Spleen (tissue), 11 donors: ENCODE measurements around the gene PLS3. TPM values are rescaled to one million over a fixed set of nuclear protein-coding genes. Genes with fewer than 3 reads are reported as not detected.
A peak's percentile ranks its signal among the peaks of the same experiment; 100 is the strongest.

Experiments used
- DNase-seq: peaks from one replicate; pipeline ENCODE4 v3.0.0-alpha.2; 2020
- H3K27ac ChIP-seq, 8 donors: fragments of 200-600 bp; sonication (generic) in 7 of 8; 1 replicate in 4 of 8; 2 replicates in 4 of 8; pipeline versions ENCODE4 v1.5.0 to v1.8.0; 2016 to 2021; ENCODE audit warnings: inconsistent platforms in 4 of 8, mild to moderate bottlenecking in 4 of 8, moderate library complexity in 1 of 8
- H3K27me3 ChIP-seq, 7 donors: fragments of 200-600 bp; sonication (generic) in 6 of 7; replicated peaks in 1 of 7; 1 replicate in 4 of 7; 2 replicates in 3 of 7; pipeline versions ENCODE4 v1.5.0 to v1.8.0; 2016 to 2021; ENCODE audit warnings: inconsistent platforms in 3 of 7, mild to moderate bottlenecking in 1 of 7
- H3K36me3 ChIP-seq, 6 donors: fragments of 200-600 bp; sonication (generic) in 5 of 6; 1 replicate in 4 of 6; 2 replicates in 2 of 6; pipeline versions ENCODE4 v1.5.0 to v1.8.0; 2016 to 2021; ENCODE audit warnings: inconsistent platforms in 2 of 6
- H3K4me1 ChIP-seq, 6 donors: fragments of 200-600 bp; sonication (generic) in 5 of 6; 1 replicate in 3 of 6; 2 replicates in 3 of 6; pipeline versions ENCODE4 v1.5.0 to v1.8.0; 2016 to 2021; ENCODE audit warnings: inconsistent platforms in 3 of 6
- H3K4me3 ChIP-seq, 8 donors: fragments of 200-600 bp; sonication (generic) in 7 of 8; 1 replicate in 4 of 8; 2 replicates in 4 of 8; pipeline versions ENCODE4 v1.5.0 to v1.8.0; 2016 to 2021; ENCODE audit warnings: inconsistent platforms in 4 of 8, mild to moderate bottlenecking in 4 of 8, moderate library complexity in 2 of 8
- H3K9me3 ChIP-seq, 8 donors: fragments of 200-600 bp; sonication (generic) in 7 of 8; 1 replicate in 4 of 8; 2 replicates in 4 of 8; pipeline versions ENCODE4 v1.5.0 to v1.8.0; 2016 to 2021; ENCODE audit warnings: inconsistent platforms in 4 of 8
- POLR2A ChIP-seq, 3 donors: fragments of 450-650 bp; IDR thresholded peaks; one replicate each; pipeline ENCODE4 v1.5.1; 2017; ENCODE audit warnings: antibody characterized with exemption in 3 of 3, mild to moderate bottlenecking in 1 of 3
- POLR2AphosphoS5 ChIP-seq, 3 donors: sonication (generic); formaldehyde crosslinking; IDR thresholded peaks; one replicate each; pipeline ENCODE4 v1.5.1; 2017; ENCODE audit warnings: antibody characterized with exemption in 3 of 3
- whole genome bisulfite sequencing, 5 donors: extraction: QIAGEN DNeasy Blood & Tissue Kit in 3 of 5; methylation state at CpG; one replicate each; pipeline versions ENCODE4 v1.1.5 to v1.1.7; 2013 to 2018; 5-methylcytosine and 5-hydroxymethylcytosine counted together
- intact Hi-C: fragments of 100-400 bp; cut with DNase I; formaldehyde crosslinking; loops from one replicate; pipeline ENCODE4 v1.15.0; 2023; ENCODE audit warnings: low total_unique reads
- polyA plus RNA-seq, 3 donors: library from polyadenylated mRNA; stranded (reverse); fragments of 200-250 nt; gene quantifications; one replicate each; pipeline ENCODE4 v1.2.1, GENCODE V29; 2013
- total RNA-seq, 7 donors: library from RNA; depleted of rRNA in 3 of 7; stranded (reverse); fragments of >200 nt in 3 of 7; fragmentation: NEBNext Ultra II Directional in 4 of 7; extraction: Animal tissue kit (Norgen Biotek cat#: 25700) in 4 of 7; gene quantifications; one replicate each; pipeline versions ENCODE4 v1.1.0 to v1.2.1, GENCODE V29; 2016 to 2021
- TF ChIP-seq, protein P1 (sequence below), 11 experiments: fragments of 200-600 bp in 7 of 11; fragments of 450-650 bp in 4 of 11; sonication (generic) in 4 of 11; IDR thresholded peaks in 8 of 11; conservative IDR thresholded peaks in 3 of 11; 1 replicate in 7 of 11; 2 replicates in 4 of 11; pipeline versions ENCODE4 v1.4.0 to v1.8.0; 2016 to 2021; ENCODE audit warnings: antibody characterized with exemption in 11 of 11, inconsistent platforms in 4 of 11, mild to moderate bottlenecking in 1 of 11
- donor health status: healthy with polysubstance abuse.
- donor health status: DM: no; HTN: no; CAD: no; lungs with moderate emphysema.
- donor health status: DM: no; HTN: no; CAD: no.
- donor health status: Bipolar disorder and iron deficiency.
- donor health status: healthy.
- donor health status: DM: no; HTN: no; CAD: no.
- donor health status: DM: yes; HTN: yes; CAD: no.

The PLS3 gene
- total and polyA plus RNA-seq, 10 donors, result 20.3 to 159 (median 105) TPM

DNA sequence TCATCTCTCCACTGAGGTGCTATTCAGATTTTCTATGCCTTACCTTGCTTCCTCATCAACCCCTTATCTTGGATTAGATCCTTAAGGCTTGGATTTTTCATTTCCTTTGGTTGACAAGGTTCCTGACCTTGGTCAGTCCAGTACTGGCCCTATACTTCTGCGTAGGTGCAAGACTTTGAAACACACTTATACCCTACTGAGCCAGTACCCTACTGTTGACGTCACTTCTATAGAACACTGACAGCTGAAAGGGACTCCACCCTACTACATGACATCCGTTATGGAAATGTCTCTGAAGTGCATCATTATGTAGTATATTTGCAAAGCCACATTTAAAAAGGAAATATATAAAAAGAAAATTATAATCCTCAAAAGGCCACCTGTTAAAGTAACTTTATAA is 12.0 kb upstream of the PLS3 start:
- Histone ChIP-seq H3K4me3 (no peak overlapping the region), H3K27me3 (no peaks in the 10 kb centered on the region), H3K27ac (no peak overlapping the region), H3K36me3 (no peaks in the 10 kb centered on the region), H3K4me1 (no peaks in the 10 kb centered on the region), H3K9me3 (no peaks in the 10 kb centered on the region)
- DNase-seq, result no peak
- intact Hi-C loops, result no loop called here
- WGBS, 5 donors, result 42 to 82% (median 71%) methylated on average over 3 of the region's 3 CpGs
- TF ChIP-seq POLR2AphosphoS5 (IDR thresholded peaks at IDR 0.05) (no peak), POLR2A (IDR thresholded peaks at IDR 0.05) (no peak)
- TF ChIP-seq, protein P1, sequence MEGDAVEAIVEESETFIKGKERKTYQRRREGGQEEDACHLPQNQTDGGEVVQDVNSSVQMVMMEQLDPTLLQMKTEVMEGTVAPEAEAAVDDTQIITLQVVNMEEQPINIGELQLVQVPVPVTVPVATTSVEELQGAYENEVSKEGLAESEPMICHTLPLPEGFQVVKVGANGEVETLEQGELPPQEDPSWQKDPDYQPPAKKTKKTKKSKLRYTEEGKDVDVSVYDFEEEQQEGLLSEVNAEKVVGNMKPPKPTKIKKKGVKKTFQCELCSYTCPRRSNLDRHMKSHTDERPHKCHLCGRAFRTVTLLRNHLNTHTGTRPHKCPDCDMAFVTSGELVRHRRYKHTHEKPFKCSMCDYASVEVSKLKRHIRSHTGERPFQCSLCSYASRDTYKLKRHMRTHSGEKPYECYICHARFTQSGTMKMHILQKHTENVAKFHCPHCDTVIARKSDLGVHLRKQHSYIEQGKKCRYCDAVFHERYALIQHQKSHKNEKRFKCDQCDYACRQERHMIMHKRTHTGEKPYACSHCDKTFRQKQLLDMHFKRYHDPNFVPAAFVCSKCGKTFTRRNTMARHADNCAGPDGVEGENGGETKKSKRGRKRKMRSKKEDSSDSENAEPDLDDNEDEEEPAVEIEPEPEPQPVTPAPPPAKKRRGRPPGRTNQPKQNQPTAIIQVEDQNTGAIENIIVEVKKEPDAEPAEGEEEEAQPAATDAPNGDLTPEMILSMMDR (IDR thresholded peaks at IDR 0.05 in 8 of 11, conservative IDR thresholded peaks at IDR 0.05 in 3 of 11), result no peak

DNA sequence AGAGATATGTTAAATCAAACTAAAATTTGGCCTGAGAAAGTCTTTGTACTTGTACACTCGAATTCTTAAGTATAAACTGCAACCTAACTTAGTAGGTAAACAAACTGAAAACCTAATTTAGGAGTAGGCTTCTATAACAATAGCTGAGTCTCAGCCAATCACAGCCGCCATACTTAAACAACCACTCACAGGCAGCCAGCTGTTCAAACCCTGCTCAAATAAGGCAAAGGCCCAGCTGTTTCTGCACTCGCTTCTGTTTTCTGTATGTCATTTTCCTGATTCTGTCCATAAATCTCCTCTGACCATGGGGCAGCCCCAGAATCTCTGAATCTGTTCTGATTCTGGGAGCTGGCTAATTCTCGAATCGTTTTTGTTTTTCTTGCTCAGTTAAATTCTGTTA is 7.8 kb upstream of the PLS3 start:
- peaks cover 0 to 10% (median 0%) of the 10 kb centered on the region in 7 donors for H3K27me3 ChIP-seq
- intact Hi-C loops, result no loop called here
- no peak for DNase-seq
- no peaks in the 10 kb centered on the region for H3K9me3 ChIP-seq
- H3K36me3 ChIP-seq, result no peaks in the 10 kb centered on the region
- H3K4me1 ChIP-seq, result no peaks in the 10 kb centered on the region
- TF ChIP-seq, protein P1 (IDR thresholded peaks at IDR 0.05 in 8 of 11, conservative IDR thresholded peaks at IDR 0.05 in 3 of 11), result no peak
- no peak for TF ChIP-seq POLR2A (IDR thresholded peaks at IDR 0.05)
- no peak for TF ChIP-seq POLR2AphosphoS5 (IDR thresholded peaks at IDR 0.05)
- WGBS, 5 donors, result 60 to 92% (median 82%) methylated on average over 5 of the region's 5 CpGs
- no peak overlapping the region for H3K4me3 ChIP-seq
- no peak overlapping the region for H3K27ac ChIP-seq

DNA sequence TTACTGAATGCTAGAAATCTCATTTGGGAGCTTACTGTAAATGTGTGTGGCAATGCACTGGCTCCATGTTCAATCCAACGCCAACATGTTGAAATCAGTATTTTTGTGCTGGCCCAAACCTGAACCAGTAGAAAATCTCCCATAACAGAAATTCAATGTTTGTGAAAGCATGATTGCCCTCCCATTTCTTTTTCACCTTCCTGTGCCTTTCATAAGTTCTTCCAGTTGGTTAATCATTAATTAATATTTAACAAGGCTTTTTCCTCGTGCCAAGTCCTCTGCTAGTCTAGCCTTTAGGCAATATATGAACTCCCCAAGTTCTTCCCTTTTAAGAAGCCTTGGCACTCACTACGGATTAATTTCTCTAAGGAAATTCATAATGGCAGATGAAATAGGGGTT is 1.3 kb upstream of the PLS3 start:
- Histone ChIP-seq H3K27ac (peak overlapping the region in 1 of 8 donors; percentile 80), H3K36me3 (no peaks in the 10 kb centered on the region), H3K27me3 (peaks cover 0 to 64% (median 22%) of the 10 kb centered on the region in 7 donors), H3K4me3 (no peak overlapping the region), H3K4me1 (no peaks in the 10 kb centered on the region), H3K9me3 (no peaks in the 10 kb centered on the region)
- no peak for DNase-seq
- 53 to 89% (median 80%) methylated on average over 3 of the region's 3 CpGs for WGBS, 5 donors
- intact Hi-C loops, result no loop called here
- TF ChIP-seq, protein P1 (IDR thresholded peaks at IDR 0.05 in 8 of 11, conservative IDR thresholded peaks at IDR 0.05 in 3 of 11), result no peak
- TF ChIP-seq POLR2A (IDR thresholded peaks at IDR 0.05) (no peak), POLR2AphosphoS5 (IDR thresholded peaks at IDR 0.05) (no peak)

DNA sequence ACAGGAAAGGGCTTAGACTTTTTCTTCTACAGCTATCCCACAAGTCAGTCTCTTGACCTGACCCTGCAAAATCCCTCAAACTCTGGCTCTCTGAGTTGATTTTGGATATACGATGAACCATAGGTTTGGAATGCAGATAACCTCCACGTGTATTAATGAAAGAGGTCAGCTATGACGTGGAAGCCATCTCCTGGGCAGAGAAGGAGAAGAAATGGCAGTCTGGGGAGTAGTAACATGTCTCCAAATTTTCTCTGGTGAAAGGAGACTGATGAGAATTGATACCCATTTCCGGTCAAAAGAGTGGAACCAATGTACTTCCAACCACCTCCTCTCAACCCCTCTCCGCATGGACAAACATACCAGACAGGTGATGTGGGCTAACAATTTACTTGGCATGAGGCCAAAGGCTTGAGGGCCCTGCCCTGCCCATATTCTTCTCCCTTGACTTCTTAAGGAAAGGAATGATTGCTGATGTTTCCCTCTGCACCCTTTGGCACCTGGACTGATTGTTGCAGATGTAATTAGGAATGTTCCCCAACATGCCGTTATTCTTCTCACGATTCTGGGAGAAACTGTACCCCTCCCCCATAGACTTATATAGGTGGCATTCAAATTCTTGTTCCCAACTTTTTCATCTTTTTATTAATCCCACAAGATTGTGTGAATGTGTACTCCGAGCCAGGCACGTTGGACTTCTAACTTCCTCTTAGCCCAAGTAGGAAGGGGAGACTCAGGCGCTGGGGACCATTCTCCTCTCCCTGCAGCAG is 580 bp upstream of the PLS3 start:
- intact Hi-C loops, result no loop called here
- peak overlapping the region in 7 of 8 donors; percentile 78 to 88 (median 82) for H3K27ac ChIP-seq
- no peak for DNase-seq
- peak overlapping the region in 7 of 8 donors; percentile 7 to 70 (median 39) for H3K4me3 ChIP-seq
- TF ChIP-seq POLR2AphosphoS5 (IDR thresholded peaks at IDR 0.05) (no peak), POLR2A (IDR thresholded peaks at IDR 0.05) (no peak)
- TF ChIP-seq, protein P1 (IDR thresholded peaks at IDR 0.05 in 8 of 11, conservative IDR thresholded peaks at IDR 0.05 in 3 of 11), result no peak
- no peaks in the 10 kb centered on the region for H3K4me1 ChIP-seq
- H3K36me3 ChIP-seq, result no peaks in the 10 kb centered on the region
- WGBS, 5 donors, result 37 to 55% (median 49%) methylated on average over 10 of the region's 10 CpGs
- peaks cover 0 to 64% (median 22%) of the 10 kb centered on the region in 7 donors for H3K27me3 ChIP-seq
- H3K9me3 ChIP-seq, result no peaks in the 10 kb centered on the region
